OCI-LY7 (cell line): ENCODE data around the gene FIGLA.

Experiments
- CTCF ChIP-seq: fragments of 200-600 bp; sonication (generic); conservative IDR thresholded peaks from 2 replicates; pipeline ENCODE4 v1.5.1; 2014; ENCODE audit warnings: mild to moderate bottlenecking, antibody characterized with exemption, low read length, moderate library complexity, mixed read lengths
- EZH2phosphoT487 ChIP-seq: fragments of 200-600 bp; sonication (generic); IDR thresholded peaks from 2 replicates; pipeline ENCODE4 v1.6.1; 2018; ENCODE audit warnings: low read depth, borderline replicate concordance, mild to moderate bottlenecking, mixed run types, antibody characterized with exemption, low read length, moderate library complexity, mixed read lengths

- TF ChIP-seq CTCF (no peak), EZH2phosphoT487 (no peak)
Observed at GRCh38 chr2:70806620-70807019, 16.2 kb upstream of the FIGLA start.
